NCI-H2107 treated with DMSO at 0.1 percent for 48 hours (cell line): Measurements from ENCODE around the gene UBA52.
"Not testable (repeated sequence)": the region's sequence is repeated elsewhere in the genome, so short reads cannot be mapped to it uniquely, and the experiment has no call there.

Experiments
- DNase-seq: peaks from one replicate; lab custom pipeline; 2025; ENCODE audit not compliant: unreplicated experiment; lab: John Stamatoyannopoulos, UW

The UBA52 gene

GRCh38 chr19:18571564-18572344, at the start of gene UBA52:
Gene UBA52, plus strand, starts transcription at chr19:18571857. Its CDS starts 1,444 bp downstream, at chr19:18573301.
- DNase-seq, result peak; percentile 83

GRCh38 chr19:18522124-18522861, 49.4 kb upstream of the UBA52 start:
- peak; percentile 98 for DNase-seq

GRCh38 chr19:18522862-18523440, 48.7 kb upstream of the UBA52 start:
- DNase-seq, result not testable (repeated sequence)

GRCh38 chr19:18523841-18524240, 47.8 kb upstream of the UBA52 start:
- no peak for DNase-seq

- DNase-seq, result no peak
These were observed 45.3 kb upstream of the UBA52 start for GRCh38 chr19:18526316-18526715.

- DNase-seq, result no peak
These were observed 41.9 kb upstream of the UBA52 start for GRCh38 chr19:18529782-18530181.

- no peak for DNase-seq
These were observed 40.2 kb upstream of the UBA52 start for GRCh38 chr19:18531485-18531884.

- DNase-seq, result no peak
These were observed 39.3 kb upstream of the UBA52 start for GRCh38 chr19:18532168-18532890.

GRCh38 chr19:18533058-18533457, 38.6 kb upstream of the UBA52 start:
- no peak for DNase-seq

GRCh38 chr19:18536475-18536874, 35.2 kb upstream of the UBA52 start:
- no peak for DNase-seq

GRCh38 chr19:18537431-18537830, 34.2 kb upstream of the UBA52 start:
- no peak for DNase-seq

- no peak for DNase-seq
These were observed 33.5 kb upstream of the UBA52 start for GRCh38 chr19:18538115-18538514.

- DNase-seq, result no peak
These were observed 32.3 kb upstream of the UBA52 start for GRCh38 chr19:18539372-18539771.

- not testable (repeated sequence) for DNase-seq
These were observed 31.5 kb upstream of the UBA52 start for GRCh38 chr19:18540200-18540599.

GRCh38 chr19:18541258-18541991, 30.2 kb upstream of the UBA52 start:
- no peak for DNase-seq

GRCh38 chr19:18541992-18542940, 29.4 kb upstream of the UBA52 start:
- no peak for DNase-seq

GRCh38 chr19:18542941-18543813, 28.5 kb upstream of the UBA52 start, which contains the start of gene FKBP8:
Gene FKBP8, minus strand, starts transcription at chr19:18543573. Its CDS starts 1,603 bp downstream, at chr19:18541970.
- peak; percentile 70 for DNase-seq

GRCh38 chr19:18543814-18544475, 27.7 kb upstream of the UBA52 start:
- no peak for DNase-seq
